Chondrocyte (in vitro differentiated cells): ENCODE data around the gene SNX8. TPM values are rescaled to one million over a fixed set of nuclear protein-coding genes. Genes with fewer than 3 reads are reported as not detected.

ENCODE experiments used
- DNase-seq: peaks from one replicate; pipeline ENCODE4 v3.0.0; 2021; ENCODE audit warnings: mixed read lengths, low spot score
- H3K27ac Mint-ChIP-seq: one replicate; pipeline ENCODE4 v1.8.0; 2021; ENCODE audit warnings: mild to moderate bottlenecking, moderate library complexity, mixed read lengths; ENCODE audit not compliant: unreplicated experiment
- H3K27me3 Mint-ChIP-seq: 2 replicates; pipeline ENCODE4 v1.8.0; 2021; ENCODE audit warnings: low read depth, mixed read lengths
- H3K36me3 Mint-ChIP-seq: 2 replicates; pipeline ENCODE4 v1.8.0; 2021; ENCODE audit warnings: low read depth, mixed read lengths
- H3K4me1 Mint-ChIP-seq: 2 replicates; pipeline ENCODE4 v1.8.0; 2021; ENCODE audit warnings: low read depth, mild to moderate bottlenecking, mixed read lengths
- H3K4me3 Mint-ChIP-seq: one replicate; pipeline ENCODE4 v1.8.0; 2021; ENCODE audit warnings: mild to moderate bottlenecking, moderate library complexity, mixed read lengths; ENCODE audit not compliant: unreplicated experiment
- H3K9me3 Mint-ChIP-seq: 2 replicates; pipeline ENCODE4 v1.8.0; 2021; ENCODE audit warnings: low read depth, mixed read lengths
- CTCF ChIP-seq: fragments of 200-600 bp; sonication (generic); IDR thresholded peaks from 2 replicates; pipeline ENCODE4 v1.5.0; 2021; ENCODE audit warnings: antibody characterized with exemption, mild to moderate bottlenecking, moderate library complexity
- total RNA-seq: library from RNA; stranded (reverse); gene quantifications from 3 replicates; pipeline ENCODE4 v1.2.1, GENCODE V29; 2021

The SNX8 gene
- total RNA-seq, 1 donor from 2014 or later = 45.4 TPM

GRCh38 chr7:2232766-2233520, 81.3 kb downstream of the SNX8 start, which contains the start of gene MAD1L1:
Gene MAD1L1 (minus strand): TSS chr7:2232945. CDS start chr7:2230133, 2,812 bp downstream.
- Mint-ChIP-seq H3K36me3 (peaks cover 11% of the 10 kb centered on the region), H3K27me3 (no peaks in the 10 kb centered on the region)

GRCh38 chr7:2231992-2232765, 82.1 kb downstream of the SNX8 start:
- H3K27ac Mint-ChIP-seq = peak overlapping the region; percentile 82
- H3K36me3 Mint-ChIP-seq = peaks cover 11% of the 10 kb centered on the region

More at GRCh38 chr7:2232766-2233520, 81.3 kb downstream of the SNX8 start, which contains the start of gene MAD1L1:
- TF ChIP-seq CTCF = no peak
- H3K4me3 Mint-ChIP-seq = peak within 1 kb of the TSS; percentile 87
- no peaks in the 10 kb centered on the region for H3K9me3 Mint-ChIP-seq
- peaks cover 16% of the 10 kb centered on the region for H3K4me1 Mint-ChIP-seq
- DNase-seq = no peak
- peak within 1 kb of the TSS; percentile 82 for H3K27ac Mint-ChIP-seq

GRCh38 chr7:2230882-2231281, 83.4 kb downstream of the SNX8 start:
- Mint-ChIP-seq H3K4me1 (peaks cover 16% of the 10 kb centered on the region), H3K4me3 (no peak overlapping the region), H3K27ac (no peak overlapping the region), H3K9me3 (no peaks in the 10 kb centered on the region), H3K27me3 (no peaks in the 10 kb centered on the region), H3K36me3 (peaks cover 10% of the 10 kb centered on the region)
- DNase-seq = no peak
- no peak for TF ChIP-seq CTCF

More at GRCh38 chr7:2231992-2232765, 82.1 kb downstream of the SNX8 start:
- TF ChIP-seq CTCF = peak; percentile 40
- no peak for DNase-seq
- H3K9me3 Mint-ChIP-seq = no peaks in the 10 kb centered on the region
- peaks cover 16% of the 10 kb centered on the region for H3K4me1 Mint-ChIP-seq
- peak overlapping the region; percentile 87 for H3K4me3 Mint-ChIP-seq
- no peaks in the 10 kb centered on the region for H3K27me3 Mint-ChIP-seq

GRCh38 chr7:2230226-2230625, 84.0 kb downstream of the SNX8 start:
- Mint-ChIP-seq H3K4me3 (no peak overlapping the region), H3K4me1 (peaks cover 16% of the 10 kb centered on the region), H3K9me3 (no peaks in the 10 kb centered on the region), H3K27me3 (no peaks in the 10 kb centered on the region), H3K27ac (no peak overlapping the region), H3K36me3 (peaks cover 13% of the 10 kb centered on the region)
- no peak for TF ChIP-seq CTCF
- DNase-seq = no peak

- DNase-seq = no peak
- peaks cover 13% of the 10 kb centered on the region for H3K36me3 Mint-ChIP-seq
- no peaks in the 10 kb centered on the region for H3K9me3 Mint-ChIP-seq
- no peak overlapping the region for H3K27ac Mint-ChIP-seq
- H3K4me3 Mint-ChIP-seq = no peak overlapping the region
- peaks cover 16% of the 10 kb centered on the region for H3K4me1 Mint-ChIP-seq
- no peaks in the 10 kb centered on the region for H3K27me3 Mint-ChIP-seq
- no peak for TF ChIP-seq CTCF
Measured at GRCh38 chr7:2229467-2229866, 84.8 kb downstream of the SNX8 start.
